ENCODE data around the gene ZBP1.

Gene ZBP1

DNA sequence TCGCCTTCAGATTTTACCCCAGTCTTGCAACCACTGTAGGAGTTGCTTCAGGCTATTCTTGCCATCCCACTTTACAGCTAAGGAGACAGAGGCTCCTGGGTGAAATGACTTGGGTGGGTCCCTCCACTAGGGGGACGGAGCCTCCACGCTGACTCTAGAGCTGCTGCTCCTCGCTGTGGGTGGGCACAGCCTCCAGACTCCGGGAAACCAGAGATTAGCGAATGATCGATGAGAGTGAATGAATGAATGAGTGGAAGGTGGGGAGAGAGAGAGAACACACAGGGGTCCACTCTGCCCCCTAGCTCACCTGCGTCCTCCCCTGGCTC is 10.4 kb downstream of the ZBP1 start:
- H3K4me3 ChIP-seq (replicated peaks in 1 of 2; ENCODE audit: low read depth in 2 of 2, low read length in 2 of 2) = no peak overlapping the region
- TF ChIP-seq, protein P1, sequence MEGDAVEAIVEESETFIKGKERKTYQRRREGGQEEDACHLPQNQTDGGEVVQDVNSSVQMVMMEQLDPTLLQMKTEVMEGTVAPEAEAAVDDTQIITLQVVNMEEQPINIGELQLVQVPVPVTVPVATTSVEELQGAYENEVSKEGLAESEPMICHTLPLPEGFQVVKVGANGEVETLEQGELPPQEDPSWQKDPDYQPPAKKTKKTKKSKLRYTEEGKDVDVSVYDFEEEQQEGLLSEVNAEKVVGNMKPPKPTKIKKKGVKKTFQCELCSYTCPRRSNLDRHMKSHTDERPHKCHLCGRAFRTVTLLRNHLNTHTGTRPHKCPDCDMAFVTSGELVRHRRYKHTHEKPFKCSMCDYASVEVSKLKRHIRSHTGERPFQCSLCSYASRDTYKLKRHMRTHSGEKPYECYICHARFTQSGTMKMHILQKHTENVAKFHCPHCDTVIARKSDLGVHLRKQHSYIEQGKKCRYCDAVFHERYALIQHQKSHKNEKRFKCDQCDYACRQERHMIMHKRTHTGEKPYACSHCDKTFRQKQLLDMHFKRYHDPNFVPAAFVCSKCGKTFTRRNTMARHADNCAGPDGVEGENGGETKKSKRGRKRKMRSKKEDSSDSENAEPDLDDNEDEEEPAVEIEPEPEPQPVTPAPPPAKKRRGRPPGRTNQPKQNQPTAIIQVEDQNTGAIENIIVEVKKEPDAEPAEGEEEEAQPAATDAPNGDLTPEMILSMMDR (IDR thresholded peaks at IDR 0.05; ENCODE audit: low read depth, low read length) = no peak
- DNase-seq (ENCODE audit: low read depth in 2 of 2) = no peak

DNA sequence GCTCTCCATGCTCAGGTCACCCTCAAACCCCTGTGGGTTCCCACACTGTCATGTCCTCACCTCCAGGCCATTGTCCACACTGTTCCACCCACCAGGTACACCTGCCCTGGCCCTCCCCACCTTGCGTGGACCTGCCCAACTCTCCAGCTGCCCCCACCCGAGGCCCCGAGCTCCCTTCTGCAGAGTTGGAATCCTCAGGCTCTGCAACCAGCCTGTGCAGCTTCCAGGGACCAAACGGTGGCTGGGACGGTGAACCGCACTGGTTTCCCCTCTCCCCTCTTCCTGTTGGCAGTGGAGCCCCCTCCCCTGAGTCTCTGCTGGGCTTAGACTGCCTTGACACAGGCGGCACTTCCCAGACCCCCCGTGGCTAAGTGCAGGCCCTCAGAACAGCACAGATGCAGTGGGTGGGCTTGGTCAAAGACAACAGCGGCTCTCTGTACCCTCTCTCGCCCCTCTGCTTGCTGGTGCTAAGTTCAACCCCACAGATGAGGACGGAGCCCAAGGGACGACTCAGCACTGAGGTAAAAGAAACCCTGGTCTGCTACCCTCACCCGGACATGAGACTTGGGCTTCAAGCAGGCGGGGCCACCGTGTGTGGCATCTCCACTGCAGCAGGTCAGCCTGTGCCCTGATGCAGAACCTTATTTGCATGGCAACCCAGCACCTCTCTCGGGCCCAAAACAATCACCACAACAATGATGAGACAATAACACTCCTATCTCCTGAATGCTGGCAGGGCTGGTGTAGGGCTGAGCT is 11.0 kb downstream of the ZBP1 start:
- DNase-seq (ENCODE audit: low read depth in 2 of 2) = no peak
- H3K4me3 ChIP-seq (replicated peaks in 1 of 2; ENCODE audit: low read depth in 2 of 2, low read length in 2 of 2) = no peak overlapping the region
- TF ChIP-seq, protein P1 (IDR thresholded peaks at IDR 0.05; ENCODE audit: low read depth, low read length) = no peak

DNA sequence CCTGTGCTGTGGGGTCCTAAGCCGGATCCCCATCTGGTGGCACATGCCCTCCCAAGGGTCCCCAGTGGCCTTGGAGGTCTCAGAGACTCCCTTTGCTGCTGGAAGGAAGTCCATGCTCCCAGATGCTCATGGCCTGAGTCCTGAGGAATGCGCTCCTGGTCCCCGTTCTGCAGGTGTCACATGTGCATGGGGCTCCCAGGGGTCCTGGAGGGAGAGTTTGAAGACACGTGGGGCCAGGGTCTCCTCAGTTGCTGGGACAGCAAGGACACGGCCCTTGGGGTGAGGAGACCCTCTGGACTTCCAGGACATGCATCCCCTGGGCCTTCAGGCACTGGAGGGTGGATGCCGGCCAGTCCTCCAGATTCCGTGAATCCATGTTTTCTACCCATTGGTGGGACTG is 11.7 kb downstream of the ZBP1 start:
- no peak for DNase-seq (ENCODE audit: low read depth in 2 of 2)
- TF ChIP-seq, protein P1 (IDR thresholded peaks at IDR 0.05; ENCODE audit: low read depth, low read length) = no peak
- H3K4me3 ChIP-seq (replicated peaks in 1 of 2; ENCODE audit: low read depth in 2 of 2, low read length in 2 of 2) = no peak overlapping the region

DNA sequence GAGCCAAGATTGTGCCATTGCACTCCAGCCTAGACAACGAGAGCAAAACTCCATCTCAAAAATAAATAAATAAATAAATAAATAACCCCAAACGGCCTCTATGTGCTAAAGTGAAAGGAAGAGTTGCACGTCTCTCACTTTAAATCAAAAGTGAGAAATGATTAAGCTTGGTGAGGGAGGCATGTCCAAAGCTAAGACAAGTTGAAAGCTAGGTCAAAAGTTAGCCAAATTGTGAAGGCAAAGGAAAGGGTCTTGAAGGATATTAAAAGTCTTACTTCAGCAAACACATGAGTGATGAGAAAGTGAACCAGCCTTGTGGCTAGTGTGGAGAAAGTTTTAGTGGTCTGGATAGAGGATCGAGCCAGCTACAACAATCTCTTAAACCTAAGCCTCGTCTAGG is 14.3 kb downstream of the ZBP1 start:
- no peak for DNase-seq (ENCODE audit: low read depth in 2 of 2)
- H3K4me3 ChIP-seq (replicated peaks in 1 of 2; ENCODE audit: low read depth in 2 of 2, low read length in 2 of 2) = no peak overlapping the region
- TF ChIP-seq, protein P1 (IDR thresholded peaks at IDR 0.05; ENCODE audit: low read depth, low read length) = no peak

DNA sequence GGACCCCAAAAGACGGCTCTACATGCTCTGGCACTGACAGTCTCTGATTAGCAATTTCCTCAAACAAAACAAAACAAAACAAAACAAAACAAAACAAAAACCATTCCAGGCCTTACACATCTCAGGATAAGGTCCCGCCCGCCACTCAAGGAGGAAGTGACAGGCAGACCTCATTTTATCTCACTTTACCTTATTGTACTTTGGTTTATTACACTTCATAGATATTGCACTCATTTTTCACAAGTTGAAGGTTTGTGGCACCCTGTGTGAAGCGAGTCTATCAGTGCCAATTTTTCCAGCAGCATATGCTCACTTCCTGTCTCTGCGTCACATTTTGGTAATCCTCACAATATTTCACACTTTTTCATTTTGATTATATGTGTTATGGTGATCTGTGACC is 15.2 kb downstream of the ZBP1 start:
- TF ChIP-seq, protein P1 (IDR thresholded peaks at IDR 0.05; ENCODE audit: low read depth, low read length) = no peak
- DNase-seq (ENCODE audit: low read depth in 2 of 2) = no peak
- no peak overlapping the region for H3K4me3 ChIP-seq (replicated peaks in 1 of 2; ENCODE audit: low read depth in 2 of 2, low read length in 2 of 2)

DNA sequence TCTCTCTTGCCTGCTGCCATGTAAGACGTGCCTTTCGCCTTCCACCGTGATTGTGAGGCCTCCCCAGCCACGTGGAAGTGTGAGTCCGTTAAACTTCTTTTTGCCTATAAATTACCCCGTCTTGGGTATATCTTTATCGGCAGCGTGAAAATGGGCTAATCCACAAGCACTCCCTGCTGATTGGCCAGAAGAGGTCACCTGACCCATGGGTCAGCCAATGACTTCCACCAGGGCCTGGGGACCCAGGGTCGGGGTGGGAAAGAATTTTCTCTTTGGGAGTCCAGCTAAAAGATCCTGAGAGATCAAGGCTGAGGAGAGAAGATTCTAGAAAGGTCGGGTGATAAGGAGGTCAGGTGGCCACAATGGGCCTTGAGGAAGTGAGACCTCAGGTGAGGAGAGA is 17.1 kb downstream of the ZBP1 start:
- H3K4me3 ChIP-seq (replicated peaks in 1 of 2; ENCODE audit: low read depth in 2 of 2, low read length in 2 of 2) = no peak overlapping the region
- DNase-seq (ENCODE audit: low read depth in 2 of 2) = no peak
- TF ChIP-seq, protein P1 (IDR thresholded peaks at IDR 0.05; ENCODE audit: low read depth, low read length) = no peak

DNA sequence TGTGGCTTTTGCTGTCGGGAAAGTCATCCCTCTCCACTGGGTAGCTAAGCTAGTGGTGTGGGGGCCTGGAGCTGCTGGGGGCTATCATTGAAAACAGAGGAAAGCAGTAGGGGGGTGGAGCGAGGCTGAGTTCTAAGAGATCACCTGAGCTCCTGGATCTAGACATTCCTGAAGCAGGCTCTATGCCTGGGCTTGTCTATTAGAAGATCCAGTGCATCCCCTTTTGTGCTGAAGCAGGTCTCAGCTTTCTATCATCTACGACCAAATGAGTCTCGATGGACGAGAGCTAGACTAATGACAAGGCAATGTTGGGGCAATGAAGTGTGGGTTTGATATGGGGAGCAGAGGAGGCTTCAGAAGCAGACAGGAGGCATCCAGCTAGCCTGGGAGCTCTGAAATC is 18.5 kb downstream of the ZBP1 start:
- TF ChIP-seq, protein P1 (IDR thresholded peaks at IDR 0.05; ENCODE audit: low read depth, low read length) = no peak
- no peak overlapping the region for H3K4me3 ChIP-seq (replicated peaks in 1 of 2; ENCODE audit: low read depth in 2 of 2, low read length in 2 of 2)
- no peak for DNase-seq (ENCODE audit: low read depth in 2 of 2)
